ENCODE results near the gene CD209.
"Not testable (repeated sequence)": the region's sequence is repeated elsewhere in the genome, so short reads cannot be mapped to it uniquely, and the experiment has no call there.

The CD209 gene

GRCh38 chr19:7767487-7767886, 20.2 kb upstream of the CD209 start:
- no peak for DNase-seq

- no peak for DNase-seq
Measured at GRCh38 chr19:7766535-7766934, 19.2 kb upstream of the CD209 start.

DNA sequence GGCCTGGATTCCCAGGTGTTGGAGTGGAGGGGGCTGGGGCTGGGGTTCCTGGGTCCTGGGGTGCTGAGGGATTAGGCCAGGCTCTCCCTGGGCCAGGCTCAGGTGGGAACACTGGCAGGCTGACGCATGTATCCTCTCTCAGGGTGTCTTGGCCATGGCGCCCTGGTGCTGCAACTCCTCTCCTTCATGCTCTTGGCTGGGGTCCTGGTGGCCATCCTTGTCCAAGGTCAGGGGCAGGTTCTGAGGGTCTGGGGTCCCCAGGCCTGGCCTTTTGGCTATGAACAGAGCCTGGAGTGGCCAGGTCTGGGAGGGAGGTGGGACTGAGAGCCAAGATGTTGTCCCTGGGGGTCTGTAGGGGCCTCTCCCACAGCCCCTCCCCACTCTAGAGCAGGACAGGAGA, 17.7 kb upstream of the CD209 start:
- not testable (repeated sequence) for DNase-seq

GRCh38 chr19:7764157-7764556, 16.8 kb upstream of the CD209 start:
- not testable (repeated sequence) for DNase-seq

GRCh38 chr19:7763696-7764095, 16.4 kb upstream of the CD209 start:
- no peak for DNase-seq

DNA sequence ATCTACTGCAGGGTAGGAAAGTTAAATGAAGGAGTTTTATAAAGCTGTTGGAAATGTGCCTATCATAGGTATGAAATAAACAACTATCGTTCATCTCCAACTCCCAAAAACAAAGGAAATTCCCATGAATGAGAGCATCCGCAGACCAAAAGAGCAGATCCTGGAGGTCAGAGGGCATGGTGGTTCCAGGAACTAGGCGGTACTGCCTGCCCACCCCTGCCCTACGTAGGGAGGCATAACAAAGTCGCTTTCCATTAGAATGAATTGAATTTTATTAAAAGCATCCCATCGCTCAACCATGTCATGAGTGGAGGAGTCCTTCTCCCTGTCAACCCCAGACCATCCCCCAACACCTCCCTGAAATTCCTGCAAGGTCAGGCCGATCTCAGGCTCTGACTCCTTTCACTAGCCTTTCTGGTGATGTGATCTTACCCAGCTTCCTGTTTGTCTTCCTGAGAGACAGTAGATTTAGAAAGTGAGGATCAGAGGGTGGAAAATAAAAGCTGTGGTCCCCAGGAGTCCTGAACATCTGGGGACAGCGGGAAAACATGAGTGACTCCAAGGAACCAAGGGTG, 15.5 kb upstream of the CD209 start, which contains the start of gene CLEC4M:
Gene CLEC4M, plus strand, starts transcription at position 525 of the 575 bp plus-strand sequence. Its CDS starts 24 bp downstream, at position 549.
- no peak for DNase-seq

- peak in 1 of 2 donors; percentile 16 for DNase-seq
Measured at GRCh38 chr19:7759156-7759555, 11.8 kb upstream of the CD209 start.

- DNase-seq = no peak
Measured at GRCh38 chr19:7757358-7757757, 10.0 kb upstream of the CD209 start.

DNA sequence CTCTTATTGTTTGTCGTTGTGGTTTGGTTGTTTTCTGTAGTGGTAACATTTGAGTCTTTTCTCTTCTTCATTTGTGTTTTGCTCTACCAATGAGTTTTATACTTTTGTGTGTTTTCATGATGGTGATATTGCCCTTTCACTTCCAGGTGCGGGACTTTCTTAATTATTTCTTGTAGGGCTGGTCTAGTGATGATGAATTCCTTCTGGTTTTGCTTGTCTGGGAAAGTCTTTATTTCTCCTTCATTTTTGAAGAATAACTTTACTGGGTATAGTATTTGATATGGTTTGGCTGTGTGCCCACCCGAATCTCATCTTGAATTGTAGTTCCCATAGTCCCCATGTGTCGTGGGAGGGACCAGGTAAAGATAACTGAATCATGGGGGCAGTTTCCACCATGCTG, 8.9 kb upstream of the CD209 start:
- DNase-seq = no peak

DNA sequence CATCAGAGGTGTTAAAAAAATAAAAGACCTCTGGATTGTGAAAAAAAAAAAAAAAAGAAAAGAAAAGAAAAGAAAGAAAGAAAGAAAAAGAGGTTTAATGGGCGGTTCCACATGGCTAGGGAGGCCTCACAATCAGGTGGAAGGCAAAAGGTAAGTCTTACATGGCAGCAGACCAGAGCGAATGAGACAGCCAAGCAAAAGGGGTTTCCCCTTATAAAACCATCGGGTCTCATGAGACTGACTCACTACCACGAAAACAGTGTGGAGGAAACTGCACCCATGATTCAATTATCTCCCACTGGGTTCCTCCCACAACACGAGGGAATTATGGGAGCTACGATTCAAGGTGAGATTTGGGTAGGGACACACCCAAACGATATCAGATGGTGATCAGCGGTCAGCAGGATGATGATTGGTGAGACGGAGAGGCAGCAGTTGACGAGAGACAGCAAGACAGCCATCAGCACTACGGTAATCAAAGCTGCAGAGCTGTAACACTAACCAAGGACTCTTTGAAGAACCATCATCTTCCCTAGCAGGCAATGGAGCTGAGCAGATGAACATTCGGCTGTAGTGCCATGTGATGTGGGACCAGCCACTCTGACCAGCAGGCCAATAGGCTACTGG, 3.9 kb upstream of the CD209 start:
- DNase-seq = peak; percentile 76 to 86

DNA sequence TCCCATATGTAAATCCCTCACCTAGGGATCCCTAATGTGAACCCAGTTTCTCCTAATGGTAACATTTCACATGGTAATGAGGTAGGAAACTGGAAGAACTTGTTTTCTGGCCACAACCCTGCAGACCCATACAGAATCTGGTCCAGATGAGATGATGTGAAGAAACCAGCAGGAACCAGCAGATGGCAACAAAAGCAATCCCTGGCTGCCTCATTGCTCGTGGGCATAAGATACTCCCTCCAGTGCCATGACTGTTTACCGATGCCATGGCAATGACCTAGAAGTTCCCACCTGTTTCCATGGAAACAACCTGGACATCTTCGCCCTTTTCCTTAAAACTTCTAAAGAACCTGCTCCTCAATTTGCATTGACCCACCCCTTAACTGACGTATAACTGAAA, 1.4 kb upstream of the CD209 start:
- DNase-seq = peak in 1 of 2 donors; percentile 41

DNA sequence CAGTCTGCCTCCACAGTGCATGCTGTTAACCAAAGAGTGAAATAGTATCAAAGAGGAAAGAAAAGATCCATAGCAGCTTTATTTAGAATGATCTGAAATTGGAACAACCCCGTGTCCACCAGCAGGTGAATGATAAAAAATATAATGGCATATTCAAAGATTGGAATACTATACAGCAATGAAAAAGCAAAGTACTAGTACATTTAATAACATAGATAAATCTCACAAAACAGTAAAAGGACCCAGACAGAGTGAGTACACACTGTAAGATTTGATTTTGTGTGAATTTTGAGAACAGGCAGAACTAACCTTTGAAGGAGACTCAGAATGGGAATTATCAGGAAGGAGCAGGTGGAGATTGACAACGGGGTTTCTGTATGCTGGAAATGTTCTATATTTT, 837 bp upstream of the CD209 start:
- no peak for DNase-seq

- not testable (repeated sequence) for DNase-seq
Measured at GRCh38 chr19:7746306-7746705, 1.0 kb downstream of the CD209 start.

DNA sequence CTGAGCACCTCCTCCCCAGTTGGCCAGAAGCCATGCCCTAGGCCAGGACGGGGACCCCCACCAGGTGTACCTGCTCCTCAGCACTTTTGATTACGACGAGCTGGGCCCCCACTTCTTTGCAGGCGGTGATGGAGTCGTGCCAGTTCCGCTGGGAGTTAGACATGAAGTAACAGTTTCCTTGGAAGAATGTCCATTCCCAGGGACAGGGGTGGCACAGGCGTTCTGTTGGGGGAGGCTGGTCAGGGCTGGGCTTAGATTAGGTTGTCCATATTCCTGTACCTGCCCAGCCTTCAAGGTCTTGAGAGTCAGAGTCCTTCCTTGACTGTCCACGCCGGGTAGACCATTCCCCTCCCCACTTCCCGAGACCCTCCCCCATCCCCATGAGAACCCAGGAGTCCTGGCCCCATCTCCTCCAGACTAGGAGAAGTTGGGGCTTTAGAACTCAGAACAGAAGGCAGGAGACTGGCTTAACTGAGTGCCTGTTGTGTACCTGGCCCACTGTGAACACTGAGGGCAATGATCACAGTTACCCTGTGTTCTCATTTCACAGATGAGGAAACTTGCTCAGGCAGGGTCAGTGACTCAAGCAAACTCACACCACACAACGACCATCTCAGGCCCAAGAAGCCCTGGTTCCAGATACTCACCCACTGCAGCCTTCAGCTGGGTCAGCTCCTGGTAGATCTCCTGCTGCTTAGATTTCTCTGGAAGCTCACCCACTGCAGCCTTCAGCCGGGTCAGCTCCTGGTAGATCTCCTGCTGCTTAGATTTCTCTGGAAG, 2.3 kb downstream of the CD209 start:
- peak; percentile 20 to 50 for DNase-seq

DNA sequence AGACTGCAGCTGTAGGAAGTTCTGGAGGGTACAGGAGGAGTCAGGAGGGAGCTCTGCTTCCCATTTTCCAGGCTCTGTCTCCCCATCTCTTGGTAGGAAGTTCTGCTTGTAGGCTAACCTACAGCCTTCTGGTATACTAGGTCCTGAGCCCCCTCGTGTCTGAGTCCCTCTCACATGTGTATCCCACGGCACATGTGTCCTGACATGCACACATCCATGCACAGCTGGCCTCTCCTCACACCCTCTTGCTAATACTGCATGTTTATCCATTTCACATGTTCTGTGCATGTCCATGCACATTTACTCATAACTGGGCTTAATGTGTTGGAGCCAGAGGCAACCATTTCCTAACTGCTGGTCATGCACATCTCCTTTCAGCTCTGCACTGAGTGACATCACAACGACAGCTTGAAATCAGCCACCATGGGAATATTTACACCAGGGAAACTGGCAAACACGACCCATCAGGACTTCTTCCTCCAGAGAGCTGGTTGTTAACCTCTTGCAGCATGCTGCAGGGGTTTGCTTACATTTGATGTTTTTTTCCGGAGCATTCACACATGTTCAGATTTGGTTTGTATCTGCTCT, 3.0 kb downstream of the CD209 start:
- peak; percentile 21 to 36 for DNase-seq

- DNase-seq = no peak
Measured at GRCh38 chr19:7743425-7743841, 3.9 kb downstream of the CD209 start.

GRCh38 chr19:7742991-7743390, 4.3 kb downstream of the CD209 start:
- no peak for DNase-seq

GRCh38 chr19:7742575-7742974, 4.8 kb downstream of the CD209 start:
- no peak for DNase-seq

- DNase-seq = peak in 1 of 2 donors; percentile 13
Measured at GRCh38 chr19:7740682-7741054, 6.7 kb downstream of the CD209 start.

GRCh38 chr19:7739801-7740681, 7.3 kb downstream of the CD209 start:
- no peak for DNase-seq

GRCh38 chr19:7739211-7739755, 8.1 kb downstream of the CD209 start:
- DNase-seq = peak; percentile 25 to 29

DNA sequence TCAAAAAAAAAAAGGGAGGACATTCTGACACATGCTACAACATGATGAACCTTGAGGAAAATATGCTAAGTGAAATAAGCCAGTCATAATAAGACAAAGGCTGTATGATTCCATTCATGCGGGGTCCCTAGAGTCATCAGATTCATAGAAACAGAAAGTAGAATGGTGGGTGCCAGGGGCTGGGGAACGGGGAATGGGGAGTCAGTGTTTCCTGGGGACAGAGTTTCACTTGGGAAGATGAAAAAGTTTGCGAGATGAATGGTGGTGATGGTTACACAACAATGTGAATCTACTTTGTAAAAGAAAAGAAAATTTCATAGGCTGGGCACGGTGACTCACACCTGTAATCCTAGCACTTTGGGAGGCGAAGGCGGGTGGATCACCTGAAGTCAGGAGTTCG, 9.3 kb downstream of the CD209 start:
- DNase-seq = no peak

Measured in inflammatory macrophage (primary cell).